Measurements from ENCODE around the gene PSME2.

The PSME2 gene

GRCh38 chr14:24146453-24146977 lies at the start of gene PSME2:
Gene PSME2, minus strand, starts transcription at chr14:24146610. Its CDS starts 29 bp downstream, at chr14:24146581.
- peak; percentile 97 for DNase-seq

GRCh38 chr14:24195186-24196070 lies 49.0 kb upstream of the PSME2 start, which contains the start of gene TM9SF1:
Gene TM9SF1, minus strand, starts transcription at chr14:24195441. Its CDS starts 422 bp downstream, at chr14:24195019.
- DNase-seq = peak; percentile 93

GRCh38 chr14:24194873-24195185 lies 48.4 kb upstream of the PSME2 start:
- DNase-seq = peak; percentile 29

- peak; percentile 14 for DNase-seq
Observed at GRCh38 chr14:24194186-24194872, 47.9 kb upstream of the PSME2 start.

- DNase-seq = no peak
Observed at GRCh38 chr14:24192933-24193332, 46.5 kb upstream of the PSME2 start.

GRCh38 chr14:24190416-24190815 lies 44.0 kb upstream of the PSME2 start:
- DNase-seq = no peak

- no peak for DNase-seq
Observed at GRCh38 chr14:24189460-24189859, 43.0 kb upstream of the PSME2 start.

- no peak for DNase-seq
Observed at GRCh38 chr14:24189059-24189375, 42.6 kb upstream of the PSME2 start.

GRCh38 chr14:24188251-24189058 lies 42.0 kb upstream of the PSME2 start, which contains the start of gene IPO4:
Gene IPO4, minus strand, starts transcription at chr14:24188816. Its CDS starts 29 bp downstream, at chr14:24188787.
- peak; percentile 96 for DNase-seq

GRCh38 chr14:24187539-24187915 lies 41.1 kb upstream of the PSME2 start:
- DNase-seq = no peak

- no peak for DNase-seq
Observed at GRCh38 chr14:24186831-24187538, 40.6 kb upstream of the PSME2 start.

GRCh38 chr14:24185741-24186140 lies 39.3 kb upstream of the PSME2 start:
- no peak for DNase-seq

- DNase-seq = no peak
Observed at GRCh38 chr14:24185026-24185425, 38.6 kb upstream of the PSME2 start.

GRCh38 chr14:24184104-24184970 lies 37.9 kb upstream of the PSME2 start:
- peak; percentile 28 for DNase-seq

- no peak for DNase-seq
Observed at GRCh38 chr14:24183014-24183481, 36.6 kb upstream of the PSME2 start.

GRCh38 chr14:24182110-24182882 lies 35.9 kb upstream of the PSME2 start:
- DNase-seq = no peak

GRCh38 chr14:24181371-24182077 lies 35.1 kb upstream of the PSME2 start:
- no peak for DNase-seq

- DNase-seq = no peak
Observed at GRCh38 chr14:24179961-24180796, 33.8 kb upstream of the PSME2 start.

Measured in left hindlimb (tissue), 1 donor.